ENCODE measurements around the gene LRP4.

Gene LRP4

GRCh38 chr11:46856605-46857343 is 61.6 kb downstream of the LRP4 start (continued):
- TF ChIP-seq CTCF (tag by site-specific recombination; IDR thresholded peaks at IDR 0.05) (no peak), ZNF514 (tag by site-specific recombination; IDR thresholded peaks at IDR 0.05) (no peak), ZNF416 (tag by site-specific recombination; IDR thresholded peaks at IDR 0.05) (no peak), ZNF398 (tag by site-specific recombination; IDR thresholded peaks at IDR 0.05) (no peak), ZNF292 (tag by site-specific recombination; IDR thresholded peaks at IDR 0.05; ENCODE audit: borderline replicate concordance, low read depth) (no peak), ZNF510 (tag by site-specific recombination; IDR thresholded peaks at IDR 0.05; ENCODE audit: insufficient replicate concordance) (no peak)

- no peaks in the 10 kb centered on the region for H3K4me1 ChIP-seq (ENCODE audit: control insufficient read depth, insufficient read depth, low read length)
- POLR2A ChIA-PET: no interaction called here
- CTCF ChIA-PET: no interaction called here
- no peak overlapping the region for H3K27ac ChIP-seq (ENCODE audit: extremely low read depth, low read depth, low read length)
- no peaks in the 10 kb centered on the region for H3K9me3 ChIP-seq (ENCODE audit: control insufficient read depth, insufficient read depth, low read depth, low read length)
- no peak overlapping the region for H3K4me3 ChIP-seq (ENCODE audit: low read depth, low read length)
- TF ChIP-seq ZBTB20 (tag by site-specific recombination; IDR thresholded peaks at IDR 0.05) (no peak), BCL11A (tag by site-specific recombination; IDR thresholded peaks at IDR 0.05; ENCODE audit: low read depth) (no peak), MZF1 (tag by site-specific recombination; IDR thresholded peaks at IDR 0.05; ENCODE audit: borderline replicate concordance) (no peak), KLF10 (tag by site-specific recombination; IDR thresholded peaks at IDR 0.05) (no peak), ZSCAN16 (tag by site-specific recombination; IDR thresholded peaks at IDR 0.05) (no peak), ZNF175 (tag by site-specific recombination; IDR thresholded peaks at IDR 0.05) (no peak), ZNF146 (tag by site-specific recombination; IDR thresholded peaks at IDR 0.05) (no peak), RBAK (tag by site-specific recombination; IDR thresholded peaks at IDR 0.05) (no peak)
- TF ChIP-seq, protein P1, sequence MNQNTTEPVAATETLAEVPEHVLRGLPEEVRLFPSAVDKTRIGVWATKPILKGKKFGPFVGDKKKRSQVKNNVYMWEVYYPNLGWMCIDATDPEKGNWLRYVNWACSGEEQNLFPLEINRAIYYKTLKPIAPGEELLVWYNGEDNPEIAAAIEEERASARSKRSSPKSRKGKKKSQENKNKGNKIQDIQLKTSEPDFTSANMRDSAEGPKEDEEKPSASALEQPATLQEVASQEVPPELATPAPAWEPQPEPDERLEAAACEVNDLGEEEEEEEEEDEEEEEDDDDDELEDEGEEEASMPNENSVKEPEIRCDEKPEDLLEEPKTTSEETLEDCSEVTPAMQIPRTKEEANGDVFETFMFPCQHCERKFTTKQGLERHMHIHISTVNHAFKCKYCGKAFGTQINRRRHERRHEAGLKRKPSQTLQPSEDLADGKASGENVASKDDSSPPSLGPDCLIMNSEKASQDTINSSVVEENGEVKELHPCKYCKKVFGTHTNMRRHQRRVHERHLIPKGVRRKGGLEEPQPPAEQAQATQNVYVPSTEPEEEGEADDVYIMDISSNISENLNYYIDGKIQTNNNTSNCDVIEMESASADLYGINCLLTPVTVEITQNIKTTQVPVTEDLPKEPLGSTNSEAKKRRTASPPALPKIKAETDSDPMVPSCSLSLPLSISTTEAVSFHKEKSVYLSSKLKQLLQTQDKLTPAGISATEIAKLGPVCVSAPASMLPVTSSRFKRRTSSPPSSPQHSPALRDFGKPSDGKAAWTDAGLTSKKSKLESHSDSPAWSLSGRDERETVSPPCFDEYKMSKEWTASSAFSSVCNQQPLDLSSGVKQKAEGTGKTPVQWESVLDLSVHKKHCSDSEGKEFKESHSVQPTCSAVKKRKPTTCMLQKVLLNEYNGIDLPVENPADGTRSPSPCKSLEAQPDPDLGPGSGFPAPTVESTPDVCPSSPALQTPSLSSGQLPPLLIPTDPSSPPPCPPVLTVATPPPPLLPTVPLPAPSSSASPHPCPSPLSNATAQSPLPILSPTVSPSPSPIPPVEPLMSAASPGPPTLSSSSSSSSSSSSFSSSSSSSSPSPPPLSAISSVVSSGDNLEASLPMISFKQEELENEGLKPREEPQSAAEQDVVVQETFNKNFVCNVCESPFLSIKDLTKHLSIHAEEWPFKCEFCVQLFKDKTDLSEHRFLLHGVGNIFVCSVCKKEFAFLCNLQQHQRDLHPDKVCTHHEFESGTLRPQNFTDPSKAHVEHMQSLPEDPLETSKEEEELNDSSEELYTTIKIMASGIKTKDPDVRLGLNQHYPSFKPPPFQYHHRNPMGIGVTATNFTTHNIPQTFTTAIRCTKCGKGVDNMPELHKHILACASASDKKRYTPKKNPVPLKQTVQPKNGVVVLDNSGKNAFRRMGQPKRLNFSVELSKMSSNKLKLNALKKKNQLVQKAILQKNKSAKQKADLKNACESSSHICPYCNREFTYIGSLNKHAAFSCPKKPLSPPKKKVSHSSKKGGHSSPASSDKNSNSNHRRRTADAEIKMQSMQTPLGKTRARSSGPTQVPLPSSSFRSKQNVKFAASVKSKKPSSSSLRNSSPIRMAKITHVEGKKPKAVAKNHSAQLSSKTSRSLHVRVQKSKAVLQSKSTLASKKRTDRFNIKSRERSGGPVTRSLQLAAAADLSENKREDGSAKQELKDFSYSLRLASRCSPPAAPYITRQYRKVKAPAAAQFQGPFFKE (tag by site-specific recombination; IDR thresholded peaks at IDR 0.05; ENCODE audit: borderline replicate concordance): no peak
- H3K36me3 ChIP-seq (ENCODE audit: control insufficient read depth in 2 of 2, insufficient read depth in 1 of 2, low read length in 2 of 2): peaks cover 0 to 37% of the 10 kb centered on the region in 2 experiments; a peak in 1 of 3 replicates
Observed at GRCh38 chr11:46855863-46856262, 62.5 kb downstream of the LRP4 start.

All from HEK293 (cell line).